Fibroblast of skin of back (primary cell): ENCODE measurements around the gene PAM16.

Experiments used
- DNase-seq: peaks from one replicate; pipeline ENCODE4 v3.0.0-alpha.2; 2013

Gene PAM16

GRCh38 chr16:4295581-4295980 lies 55.5 kb downstream of the PAM16 start:
- no peak for DNase-seq

- DNase-seq = peak; percentile 83
These were observed 57.2 kb downstream of the PAM16 start for GRCh38 chr16:4293822-4294457.

GRCh38 chr16:4293181-4293716 lies 57.9 kb downstream of the PAM16 start:
- no peak for DNase-seq

DNA sequence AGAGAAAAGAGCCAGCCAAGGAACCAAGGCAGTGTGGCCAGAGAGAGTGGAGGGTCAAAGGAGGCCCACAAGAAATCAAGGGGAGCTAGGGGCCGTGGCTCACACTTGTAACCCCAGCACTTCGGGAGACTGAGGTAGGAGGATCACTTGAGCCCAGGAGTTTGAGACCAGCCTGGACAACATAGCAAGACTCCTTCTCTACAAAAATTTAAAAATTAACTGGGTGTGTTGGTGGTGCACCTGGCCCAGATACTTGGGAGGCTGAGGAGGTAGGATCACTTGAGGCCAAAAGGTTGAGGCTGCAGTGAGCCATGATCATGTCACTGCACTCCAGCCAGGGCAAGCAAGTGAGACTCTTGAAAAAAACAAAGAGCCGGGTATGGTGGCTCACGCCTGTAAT lies 59.4 kb downstream of the PAM16 start:
- DNase-seq = no peak
